Liver (tissue), 9 donors: Measurements from ENCODE around the gene TCF12. TPM values are rescaled to one million over a fixed set of nuclear protein-coding genes. Genes with fewer than 3 reads are reported as not detected.
A peak's percentile ranks its signal among the peaks of the same experiment; 100 is the strongest.

ENCODE experiments used
- DNase-seq: peaks from one replicate; pipeline ENCODE4 v3.0.0-alpha.2; 2017; ENCODE audit warnings: low spot score
- H3K27ac ChIP-seq, 2 donors: one replicate each; pipeline ENCODE4 v1.7.0; 2013; ENCODE audit warnings: inconsistent platforms in 2 of 2, low read length in 2 of 2, control low read depth in 1 of 2, low read depth in 1 of 2, mild to moderate bottlenecking in 1 of 2
- H3K27me3 ChIP-seq, 4 donors: one replicate each; pipeline versions ENCODE4 v1.6.1 to v1.7.0; 2013; ENCODE audit warnings: low read length in 3 of 4, inconsistent platforms in 1 of 4, mild to moderate bottlenecking in 1 of 4, moderate library complexity in 1 of 4; ENCODE audit not compliant: control insufficient read depth in 4 of 4, insufficient read depth in 4 of 4
- H3K36me3 ChIP-seq, 4 donors: one replicate each; pipeline versions ENCODE4 v1.6.1 to v1.7.0; 2013; ENCODE audit warnings: low read length in 3 of 4, mild to moderate bottlenecking in 3 of 4, low read depth in 1 of 4, moderate library complexity in 1 of 4; ENCODE audit not compliant: control insufficient read depth in 4 of 4, insufficient read depth in 3 of 4
- H3K4me1 ChIP-seq, 4 donors: one replicate each; pipeline versions ENCODE4 v1.6.1 to v1.7.0; 2013; ENCODE audit warnings: low read length in 3 of 4, mild to moderate bottlenecking in 3 of 4, moderate library complexity in 1 of 4; ENCODE audit not compliant: control insufficient read depth in 4 of 4, insufficient read depth in 4 of 4
- H3K4me3 ChIP-seq, 3 donors: one replicate each; pipeline versions ENCODE4 v1.6.1 to v1.7.0; 2013; ENCODE audit warnings: low read length in 3 of 3, control low read depth in 1 of 3, low read depth in 1 of 3, mild to moderate bottlenecking in 1 of 3
- H3K9ac ChIP-seq, 2 donors: one replicate each; pipeline ENCODE4 v1.7.0; 2013; ENCODE audit warnings: low read length in 2 of 2, mild to moderate bottlenecking in 2 of 2, moderate library complexity in 2 of 2, control low read depth in 1 of 2, low read depth in 1 of 2
- H3K9me3 ChIP-seq, 4 donors: one replicate each; pipeline versions ENCODE4 v1.6.1 to v1.7.0; 2013; ENCODE audit warnings: low read length in 3 of 4; ENCODE audit not compliant: control insufficient read depth in 4 of 4
- ATF3 ChIP-seq: IDR thresholded peaks from 2 replicates; pipeline ENCODE4 v1.6.1; 2016; ENCODE audit warnings: antibody characterized with exemption
- CTCF ChIP-seq: fragments of 150-350 bp; IDR thresholded peaks from 2 replicates; pipeline ENCODE4 v1.5.1; 2017; ENCODE audit warnings: improper control_type of control experiment, low read depth, low read length; ENCODE audit not compliant: missing input control
- EGR1 ChIP-seq, 2 donors: IDR thresholded peaks; 2 replicates each; pipeline ENCODE4 v1.6.1; 2016 to 2018; ENCODE audit warnings: antibody characterized with exemption in 2 of 2, low read depth in 2 of 2
- FOXA1 ChIP-seq: IDR thresholded peaks from 2 replicates; pipeline ENCODE4 v1.6.1; 2016; ENCODE audit warnings: antibody characterized with exemption
- FOXA2 ChIP-seq: IDR thresholded peaks from 2 replicates; pipeline ENCODE4 v1.6.1; 2016; ENCODE audit warnings: antibody characterized with exemption
- GABPA ChIP-seq, 2 donors: IDR thresholded peaks in 1 of 2; conservative IDR thresholded peaks in 1 of 2; 2 replicates each; pipeline ENCODE4 v1.6.1; 2016; ENCODE audit warnings: antibody characterized with exemption in 2 of 2, mild to moderate bottlenecking in 1 of 2, moderate library complexity in 1 of 2
- HNF4A ChIP-seq, 2 donors: conservative IDR thresholded peaks; 2 replicates each; pipeline ENCODE4 v1.6.1; 2016; ENCODE audit warnings: antibody characterized with exemption in 2 of 2, mild to moderate bottlenecking in 2 of 2
- HNF4G ChIP-seq: IDR thresholded peaks from 2 replicates; pipeline ENCODE4 v1.6.1; 2016; ENCODE audit warnings: antibody characterized with exemption
- JUND ChIP-seq, 2 donors: IDR thresholded peaks; 2 replicates each; pipeline ENCODE4 v1.6.1; 2016; ENCODE audit warnings: antibody characterized with exemption in 2 of 2
- MAX ChIP-seq: IDR thresholded peaks from 2 replicates; pipeline ENCODE4 v1.6.1; 2016; ENCODE audit warnings: antibody characterized with exemption
- NR2F2 ChIP-seq: IDR thresholded peaks from 2 replicates; pipeline ENCODE4 v1.6.1; 2016; ENCODE audit warnings: antibody characterized with exemption
- RAD21 ChIP-seq, 2 donors: IDR thresholded peaks; 2 replicates each; pipeline ENCODE4 v1.6.1; 2016; ENCODE audit warnings: antibody characterized with exemption in 2 of 2, mild to moderate bottlenecking in 2 of 2
- REST ChIP-seq: IDR thresholded peaks from 2 replicates; pipeline ENCODE4 v1.6.1; 2016; ENCODE audit warnings: antibody characterized with exemption, mild to moderate bottlenecking
- RXRA ChIP-seq, 2 donors: IDR thresholded peaks; 2 replicates each; pipeline ENCODE4 v1.6.1; 2017 to 2018; ENCODE audit warnings: antibody characterized with exemption in 2 of 2, mild to moderate bottlenecking in 1 of 2
- SP1 ChIP-seq: IDR thresholded peaks from 2 replicates; pipeline ENCODE4 v1.6.1; 2018; ENCODE audit warnings: antibody characterized with exemption, mild to moderate bottlenecking
- TAF1 ChIP-seq: conservative IDR thresholded peaks from 2 replicates; pipeline ENCODE4 v1.6.1; 2016; ENCODE audit warnings: antibody characterized with exemption, mild to moderate bottlenecking
- YY1 ChIP-seq: IDR thresholded peaks from 2 replicates; pipeline ENCODE4 v1.6.1; 2016; ENCODE audit warnings: antibody characterized with exemption, mild to moderate bottlenecking
- ZBTB33 ChIP-seq: IDR thresholded peaks from 2 replicates; pipeline ENCODE4 v1.6.1; 2016; ENCODE audit warnings: antibody characterized with exemption
- WGBS: extraction: QIAGEN DNeasy Blood & Tissue Kit; methylation state at CpG from one replicate; pipeline ENCODE4 v1.1.7; 2013; 5-methylcytosine and 5-hydroxymethylcytosine counted together
- polyA plus RNA-seq, 2 donors: library from polyadenylated mRNA; stranded (reverse) in 1 of 2; unstranded in 1 of 2; fragments of 200-250 nt in 1 of 2; fragments of >200 nt in 1 of 2; fragmentation: Nextera tagmentation in 1 of 2; extraction: Ambion mirVana in 1 of 2; gene quantifications; one replicate each; pipeline versions ENCODE4 v1.2.1 to v1.2.3, GENCODE V29; 2013 to 2015
- total RNA-seq, 2 donors: library from RNA; depleted of rRNA; stranded (reverse); fragments of >200 nt; gene quantifications; one replicate each; pipeline ENCODE4 v1.2.3, GENCODE V29; 2014
- donor health status: healthy.
- donor health status: healthy.
- donor health status: healthy.
- donor health status: healthy.
- donor health status: healthy.

The TCF12 gene
- total and polyA plus RNA-seq, 4 donors: 8.7 to 38.3 (median 22.3) TPM

GRCh38 chr15:57033715-57034439 lies 115.4 kb downstream of the TCF12 start:
- Histone ChIP-seq H3K9ac (peak overlapping the region in 1 of 2 donors; percentile 13), H3K4me1 (peaks cover 0 to 13% (median 3%) of the 10 kb centered on the region in 4 donors)
- 73% methylated on average over 3 of the region's 3 CpGs for WGBS

GRCh38 chr15:57034613-57035012 lies 116.2 kb downstream of the TCF12 start:
- 36% methylated on average over 1 of the region's 1 CpG for WGBS
- Histone ChIP-seq H3K4me1 (peaks cover 0 to 13% (median 4%) of the 10 kb centered on the region in 4 donors), H3K4me3 (no peak overlapping the region), H3K36me3 (no peaks in the 10 kb centered on the region), H3K9ac (no peak overlapping the region), H3K9me3 (no peaks in the 10 kb centered on the region), H3K27me3 (no peaks in the 10 kb centered on the region), H3K27ac (no peak overlapping the region)
- DNase-seq: no peak
- TF ChIP-seq MAX: no peak
- TF ChIP-seq FOXA1: no peak

More at GRCh38 chr15:57033715-57034439, 115.4 kb downstream of the TCF12 start:
- no peak overlapping the region for H3K4me3 ChIP-seq
- no peaks in the 10 kb centered on the region for H3K36me3 ChIP-seq
- no peak overlapping the region for H3K27ac ChIP-seq
- TF ChIP-seq YY1: no peak
- no peak for TF ChIP-seq EGR1 (IDR thresholded peaks at IDR 0.05; ENCODE audit: low read depth in 2 of 2)
- no peak for TF ChIP-seq HNF4G
- TF ChIP-seq NR2F2: no peak
- TF ChIP-seq FOXA2: peak; percentile 16
- DNase-seq: no peak
- no peaks in the 10 kb centered on the region for H3K27me3 ChIP-seq
- H3K9me3 ChIP-seq: no peaks in the 10 kb centered on the region

GRCh38 chr15:57035664-57036063 lies 117.2 kb downstream of the TCF12 start:
- no peak for TF ChIP-seq GABPA (IDR thresholded peaks at IDR 0.05 in 1 of 2, conservative IDR thresholded peaks at IDR 0.05 in 1 of 2)
- TF ChIP-seq HNF4G: no peak
- no peak for TF ChIP-seq FOXA1
- no peak for TF ChIP-seq HNF4A (conservative IDR thresholded peaks at IDR 0.05)
- TF ChIP-seq ZBTB33: no peak
- TF ChIP-seq EGR1 (IDR thresholded peaks at IDR 0.05; ENCODE audit: low read depth in 2 of 2): no peak
- TF ChIP-seq RXRA (IDR thresholded peaks at IDR 0.05): no peak
- no peak for TF ChIP-seq SP1
- no peak for TF ChIP-seq YY1
- TF ChIP-seq CTCF: no peak
- no peak for TF ChIP-seq FOXA2
- no peak for TF ChIP-seq ATF3
- no peak for TF ChIP-seq NR2F2
- TF ChIP-seq RAD21 (IDR thresholded peaks at IDR 0.05): no peak
- TF ChIP-seq JUND (IDR thresholded peaks at IDR 0.05): no peak
- TF ChIP-seq TAF1: no peak
- TF ChIP-seq REST: no peak
- TF ChIP-seq MAX: no peak
- Histone ChIP-seq H3K9me3 (no peaks in the 10 kb centered on the region), H3K4me3 (no peak overlapping the region), H3K36me3 (no peaks in the 10 kb centered on the region), H3K9ac (no peak overlapping the region), H3K27me3 (no peaks in the 10 kb centered on the region), H3K4me1 (peaks cover 0 to 16% (median 4%) of the 10 kb centered on the region in 4 donors), H3K27ac (no peak overlapping the region)
- WGBS: 74% methylated on average over 5 of the region's 5 CpGs
- no peak for DNase-seq
